Astrocyte of the cerebellum (primary cell): ENCODE data around the gene MINK1.
A peak's percentile ranks its signal among the peaks of the same experiment; 100 is the strongest.
"Not testable (repeated sequence)": the region's sequence is repeated elsewhere in the genome, so short reads cannot be mapped to it uniquely, and the experiment has no call there.

ENCODE experiments used
- DNase-seq: peaks from one replicate; pipeline ENCODE4 v3.0.0-alpha.2; 2011; ENCODE audit warnings: low read depth
- H3K4me3 ChIP-seq: 2 replicates; pipeline ENCODE4 v1.5.1; 2011; ENCODE audit warnings: mild to moderate bottlenecking, low read depth, low read length, moderate library complexity
- in situ Hi-C: cut with HindIII; loops from 2 replicates; pipeline ENCODE4 v1.10.0; 2017; ENCODE audit warnings: low sequenced_read_pairs
- TF ChIP-seq, protein P1 (sequence below): IDR thresholded peaks from 2 replicates; pipeline ENCODE4 v1.5.1; 2012; ENCODE audit warnings: low read length, low read depth, moderate library complexity, mild to moderate bottlenecking; ENCODE audit errors: missing control alignments

MINK1 gene

GRCh38 chr17:4852567-4853207, 19.5 kb downstream of the MINK1 start:
- TF ChIP-seq, protein P1, sequence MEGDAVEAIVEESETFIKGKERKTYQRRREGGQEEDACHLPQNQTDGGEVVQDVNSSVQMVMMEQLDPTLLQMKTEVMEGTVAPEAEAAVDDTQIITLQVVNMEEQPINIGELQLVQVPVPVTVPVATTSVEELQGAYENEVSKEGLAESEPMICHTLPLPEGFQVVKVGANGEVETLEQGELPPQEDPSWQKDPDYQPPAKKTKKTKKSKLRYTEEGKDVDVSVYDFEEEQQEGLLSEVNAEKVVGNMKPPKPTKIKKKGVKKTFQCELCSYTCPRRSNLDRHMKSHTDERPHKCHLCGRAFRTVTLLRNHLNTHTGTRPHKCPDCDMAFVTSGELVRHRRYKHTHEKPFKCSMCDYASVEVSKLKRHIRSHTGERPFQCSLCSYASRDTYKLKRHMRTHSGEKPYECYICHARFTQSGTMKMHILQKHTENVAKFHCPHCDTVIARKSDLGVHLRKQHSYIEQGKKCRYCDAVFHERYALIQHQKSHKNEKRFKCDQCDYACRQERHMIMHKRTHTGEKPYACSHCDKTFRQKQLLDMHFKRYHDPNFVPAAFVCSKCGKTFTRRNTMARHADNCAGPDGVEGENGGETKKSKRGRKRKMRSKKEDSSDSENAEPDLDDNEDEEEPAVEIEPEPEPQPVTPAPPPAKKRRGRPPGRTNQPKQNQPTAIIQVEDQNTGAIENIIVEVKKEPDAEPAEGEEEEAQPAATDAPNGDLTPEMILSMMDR, result no peak
- peak; percentile 23 for DNase-seq
- H3K4me3 ChIP-seq, result no peak overlapping the region
- in situ Hi-C loops, result loop anchor here (5.0 kb wide), 1 partner anchor 125 kb away; no protein-coding TSS in a partner anchor

DNA sequence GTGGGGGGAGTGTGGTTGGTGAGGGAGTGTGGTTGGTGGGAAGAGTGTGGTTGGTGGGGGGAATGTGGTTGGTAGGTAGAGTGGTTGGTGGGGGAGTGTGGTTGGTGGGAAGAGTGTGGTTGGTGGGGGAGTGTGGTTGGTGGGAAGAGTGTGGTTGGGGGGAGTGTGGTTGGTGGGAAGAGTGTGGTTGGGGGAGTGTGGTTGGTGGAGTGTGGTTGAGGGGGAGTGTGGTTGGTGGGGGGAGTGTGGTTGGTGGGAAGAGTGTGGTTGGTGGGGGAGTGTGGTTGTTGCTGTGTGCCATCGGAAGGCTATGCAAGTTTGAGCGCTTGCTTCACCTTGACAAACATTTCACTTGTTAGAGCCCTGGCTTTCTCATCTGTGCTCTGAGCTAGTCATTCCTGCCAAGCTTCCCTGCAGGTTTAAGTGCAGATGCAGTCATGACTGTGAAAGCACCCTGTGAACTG, 20.1 kb downstream of the MINK1 start:
- TF ChIP-seq, protein P1, result no peak
- in situ Hi-C loops, result loop anchor here (5.0 kb wide), 1 partner anchor 126 kb away; no protein-coding TSS in a partner anchor
- no peak for DNase-seq
- H3K4me3 ChIP-seq, result no peak overlapping the region

- no peak overlapping the region for H3K4me3 ChIP-seq
- TF ChIP-seq, protein P1, result no peak
- no peak for DNase-seq
- in situ Hi-C loops, result loop anchor here (5.0 kb wide), 1 partner anchor 127 kb away; no protein-coding TSS in a partner anchor
These were observed 21.1 kb downstream of the MINK1 start for GRCh38 chr17:4854111-4854681.

DNA sequence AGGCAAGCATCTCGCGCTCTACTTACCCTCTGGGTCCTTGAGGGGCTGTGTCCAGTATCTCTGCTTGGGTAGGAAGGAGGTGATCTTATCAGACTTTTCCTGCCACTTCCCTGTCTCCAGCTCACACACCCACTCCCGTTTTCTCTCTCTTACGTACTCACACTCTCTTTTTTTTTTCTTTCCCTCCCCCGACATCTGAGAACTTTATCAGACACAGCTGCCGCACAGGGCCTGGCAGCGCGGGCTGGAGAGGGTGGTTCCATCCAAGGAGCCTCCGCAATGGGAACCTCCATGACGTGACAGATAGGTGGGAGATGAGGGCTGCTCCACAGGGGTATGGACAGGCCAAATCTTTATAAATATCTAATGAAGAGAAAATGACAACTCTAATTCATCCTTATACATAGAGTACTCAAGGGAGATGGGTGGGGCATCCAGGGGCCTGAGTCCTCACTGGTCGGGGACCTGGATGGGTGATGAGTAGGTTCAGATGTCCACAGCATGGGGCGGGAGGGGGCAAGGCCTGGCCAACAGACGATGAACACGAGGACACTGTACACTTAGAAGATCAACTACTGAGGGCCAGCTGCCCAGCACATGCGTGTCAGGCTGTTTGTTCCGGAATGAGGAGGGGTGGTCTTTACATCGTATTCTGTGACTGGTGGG, 23.3 kb downstream of the MINK1 start:
- no peak for DNase-seq
- TF ChIP-seq, protein P1, result no peak
- no peak overlapping the region for H3K4me3 ChIP-seq
- in situ Hi-C loops, result no loop called here

DNA sequence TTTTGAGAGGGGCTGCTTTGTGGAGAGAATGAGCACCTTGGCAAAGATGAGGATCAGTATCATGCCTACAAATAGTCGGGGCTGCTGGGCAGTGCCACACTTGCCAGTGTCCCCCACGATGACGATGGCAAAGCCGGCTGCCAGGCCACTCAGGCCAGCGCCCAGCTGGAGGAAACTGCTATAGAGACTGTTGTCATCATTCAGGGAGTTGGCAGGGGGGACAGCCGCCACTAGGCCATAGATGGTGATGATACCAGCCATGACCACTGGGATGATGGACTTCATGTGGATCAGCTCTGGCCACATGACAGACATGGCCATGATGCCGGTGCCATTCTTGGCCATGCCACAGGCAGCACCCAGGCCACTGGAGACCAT, 23.8 kb downstream of the MINK1 start:
- in situ Hi-C loops, result no loop called here
- H3K4me3 ChIP-seq, result no peak overlapping the region
- TF ChIP-seq, protein P1, result no peak
- DNase-seq, result no peak

GRCh38 chr17:4857347-4857746, 24.2 kb downstream of the MINK1 start:
- in situ Hi-C loops, H3K4me3 ChIP-seq, DNase-seq: not testable (repeated sequence)
